GM19193 (cell line): Measurements from ENCODE around the gene MOV10L1.

Experiments
- POLR2A ChIP-seq: IDR thresholded peaks from 4 replicates; pipeline ENCODE4 v1.6.1; 2011; ENCODE audit not compliant: insufficient read depth, insufficient read length; ENCODE audit errors: extremely low read depth

Gene MOV10L1

GRCh38 chr22:50185375-50186087, 95.7 kb downstream of the MOV10L1 start, which contains the start of gene TRABD:
Gene TRABD (plus strand): TSS chr22:50185913. CDS start chr22:50193061, 7,148 bp downstream.
- peak; percentile 48 for TF ChIP-seq POLR2A

- no peak for TF ChIP-seq POLR2A
These were observed 96.4 kb downstream of the MOV10L1 start for GRCh38 chr22:50186181-50186714.

GRCh38 chr22:50186761-50187523, 97.1 kb downstream of the MOV10L1 start:
- TF ChIP-seq POLR2A: no peak

GRCh38 chr22:50188356-50188755, 98.5 kb downstream of the MOV10L1 start:
- TF ChIP-seq POLR2A: no peak

GRCh38 chr22:50189184-50189848, 99.5 kb downstream of the MOV10L1 start:
- TF ChIP-seq POLR2A: no peak

GRCh38 chr22:50189849-50190181, 100.0 kb downstream of the MOV10L1 start:
- TF ChIP-seq POLR2A: no peak

GRCh38 chr22:50190182-50190940, 100.6 kb downstream of the MOV10L1 start:
- peak; percentile 82 for TF ChIP-seq POLR2A

- no peak for TF ChIP-seq POLR2A
These were observed 101.3 kb downstream of the MOV10L1 start for GRCh38 chr22:50190941-50191741.

- no peak for TF ChIP-seq POLR2A
These were observed 102.8 kb downstream of the MOV10L1 start for GRCh38 chr22:50192436-50193204.

GRCh38 chr22:50193621-50194020, 103.8 kb downstream of the MOV10L1 start:
- no peak for TF ChIP-seq POLR2A

- no peak for TF ChIP-seq POLR2A
These were observed 104.4 kb downstream of the MOV10L1 start for GRCh38 chr22:50194037-50194805.

- no peak for TF ChIP-seq POLR2A
These were observed 106.5 kb downstream of the MOV10L1 start for GRCh38 chr22:50196256-50196655.
